Activated naive CD4-positive, alpha-beta T cell treated with anti-CD3 and anti-CD28 coated beads, Interleukin-2, amount 50 U/mL, for 16 hours (primary cell): ENCODE results near the gene SMARCC1.

Experiments
- DNase-seq: peaks from one replicate; pipeline ENCODE4 v3.0.0-alpha.2; 2020

Gene SMARCC1

GRCh38 chr3:47688488-47688887, 93.2 kb downstream of the SMARCC1 start:
- DNase-seq: no peak

GRCh38 chr3:47685037-47685436, 96.7 kb downstream of the SMARCC1 start:
- no peak for DNase-seq

- DNase-seq: no peak
Observed at GRCh38 chr3:47681016-47681415, 100.7 kb downstream of the SMARCC1 start.

- no peak for DNase-seq
Observed at GRCh38 chr3:47678446-47679338, 103.0 kb downstream of the SMARCC1 start.

GRCh38 chr3:47669026-47669749, 112.5 kb downstream of the SMARCC1 start:
- DNase-seq: no peak

GRCh38 chr3:47666118-47666517, 115.6 kb downstream of the SMARCC1 start:
- no peak for DNase-seq

GRCh38 chr3:47664519-47664918, 117.2 kb downstream of the SMARCC1 start:
- no peak for DNase-seq

GRCh38 chr3:47663630-47664240, 118.0 kb downstream of the SMARCC1 start:
- no peak for DNase-seq

- no peak for DNase-seq
Observed at GRCh38 chr3:47661121-47661752, 120.5 kb downstream of the SMARCC1 start.

GRCh38 chr3:47658444-47658843, 123.2 kb downstream of the SMARCC1 start:
- no peak for DNase-seq

GRCh38 chr3:47652142-47652541, 129.6 kb downstream of the SMARCC1 start:
- no peak for DNase-seq

- DNase-seq: no peak
Observed at GRCh38 chr3:47650294-47650693, 131.4 kb downstream of the SMARCC1 start.

GRCh38 chr3:47647550-47647949, 134.1 kb downstream of the SMARCC1 start:
- no peak for DNase-seq

- no peak for DNase-seq
Observed at GRCh38 chr3:47646362-47646761, 135.3 kb downstream of the SMARCC1 start.

- no peak for DNase-seq
Observed at GRCh38 chr3:47645551-47645950, 136.1 kb downstream of the SMARCC1 start.

GRCh38 chr3:47643092-47643491, 138.6 kb downstream of the SMARCC1 start:
- DNase-seq: no peak

- DNase-seq: no peak
Observed at GRCh38 chr3:47641739-47642138, 140.0 kb downstream of the SMARCC1 start.

GRCh38 chr3:47636921-47637320, 144.8 kb downstream of the SMARCC1 start:
- no peak for DNase-seq

- DNase-seq: no peak
Observed at GRCh38 chr3:47636225-47636624, 145.5 kb downstream of the SMARCC1 start.

- no peak for DNase-seq
Observed at GRCh38 chr3:47635536-47635935, 146.2 kb downstream of the SMARCC1 start.

- DNase-seq: no peak
Observed at GRCh38 chr3:47634996-47635395, 146.7 kb downstream of the SMARCC1 start.

GRCh38 chr3:47630810-47631209, 150.9 kb downstream of the SMARCC1 start:
- no peak for DNase-seq

GRCh38 chr3:47629770-47630169, 151.9 kb downstream of the SMARCC1 start:
- DNase-seq: no peak
